WTC11 (cell line): ENCODE data around the gene SLC9A3. TPM values are rescaled to one million over a fixed set of nuclear protein-coding genes. Genes with fewer than 3 reads are reported as not detected.
A peak's percentile ranks its signal among the peaks of the same experiment; 100 is the strongest.

Source experiments
- ATAC-seq: fragments of 200-7000 bp; cut with Tn5 transposase; 2 replicates; pipeline ENCODE4 v1.10.0; 2021; ENCODE audit warnings: mild to moderate bottlenecking, moderate library complexity
- CTCF ChIA-PET: fragments of 300-600 bp; sonication (Branson Sonifier 250); formaldehyde crosslinking; loops from one replicate; lab custom pipeline; 2021; ENCODE audit warnings: antibody characterized with exemption; lab: Charles Lee
- POLR2A ChIA-PET: fragments of 350-600 bp; sonication (Branson Sonifier 250); formaldehyde crosslinking; loops from one replicate; lab custom pipeline; 2021; ENCODE audit warnings: antibody characterized with exemption; lab: Charles Lee
- DNase-seq: peaks from one replicate; pipeline ENCODE4 v3.0.0; 2021; ENCODE audit warnings: low spot score
- H3K27ac Mint-ChIP-seq: 2 replicates; pipeline ENCODE4 v1.8.0; 2021; ENCODE audit warnings: mixed read lengths
- H3K27me3 Mint-ChIP-seq: 2 replicates; pipeline ENCODE4 v1.8.0; 2021; ENCODE audit warnings: low read depth, mild to moderate bottlenecking, moderate library complexity, mixed read lengths
- H3K36me3 Mint-ChIP-seq: 2 replicates; pipeline ENCODE4 v1.8.0; 2021; ENCODE audit warnings: mixed read lengths
- H3K4me1 Mint-ChIP-seq: 2 replicates; pipeline ENCODE4 v1.8.0; 2022; ENCODE audit warnings: mixed read lengths
- H3K4me3 Mint-ChIP-seq: 2 replicates; pipeline ENCODE4 v1.8.0; 2021; ENCODE audit warnings: mild to moderate bottlenecking, moderate library complexity, mixed read lengths
- H3K9me3 Mint-ChIP-seq: 2 replicates; pipeline ENCODE4 v1.8.0; 2021; ENCODE audit warnings: mixed read lengths
- ATF1 ChIP-seq: sonication (generic); formaldehyde crosslinking; IDR thresholded peaks from 2 replicates; pipeline ENCODE4 v1.8.1; 2023; ENCODE audit warnings: mild to moderate bottlenecking, moderate library complexity, missing genetic modification reagents
- EMX1 ChIP-seq: fragments of 250-450 bp; sonication (Bioruptor Pico); IDR thresholded peaks from 2 replicates; pipeline ENCODE4 v1.8.0; 2021; ENCODE audit warnings: mild to moderate bottlenecking
- FOXJ3 ChIP-seq: sonication (generic); formaldehyde crosslinking; IDR thresholded peaks from 2 replicates; pipeline ENCODE4 v1.9.0; 2021; ENCODE audit warnings: missing genetic modification reagents, mild to moderate bottlenecking, borderline replicate concordance
- FOXP1 ChIP-seq: sonication (generic); formaldehyde crosslinking; IDR thresholded peaks from 2 replicates; pipeline ENCODE4 v1.8.0; 2022; ENCODE audit warnings: missing genetic modification reagents, mild to moderate bottlenecking, moderate library complexity, borderline replicate concordance
- GABPB1 ChIP-seq: sonication (generic); formaldehyde crosslinking; IDR thresholded peaks from 2 replicates; pipeline ENCODE4 v1.8.1; 2023; ENCODE audit warnings: mild to moderate bottlenecking, missing genetic modification reagents
- JUN ChIP-seq: sonication (generic); formaldehyde crosslinking; IDR thresholded peaks from 2 replicates; pipeline ENCODE4 v1.8.0; 2023; ENCODE audit warnings: mild to moderate bottlenecking, missing genetic modification reagents
- MYBL2 ChIP-seq: sonication (generic); formaldehyde crosslinking; IDR thresholded peaks from 2 replicates; pipeline ENCODE4 v1.8.1; 2023; ENCODE audit warnings: mild to moderate bottlenecking, moderate library complexity, missing genetic modification reagents
- NFE2L1 ChIP-seq: sonication (generic); formaldehyde crosslinking; IDR thresholded peaks from 2 replicates; pipeline ENCODE4 v1.8.1; 2023; ENCODE audit warnings: missing genetic modification reagents
- OVOL2 ChIP-seq: fragments of 250-450 bp; sonication (Bioruptor Pico); IDR thresholded peaks from 2 replicates; pipeline ENCODE4 v1.9.0; 2021; ENCODE audit warnings: mild to moderate bottlenecking, borderline replicate concordance
- SMAD3 ChIP-seq: sonication (generic); formaldehyde crosslinking; IDR thresholded peaks from 2 replicates; pipeline ENCODE4 v1.8.0; 2022; ENCODE audit warnings: missing genetic modification reagents, mild to moderate bottlenecking, borderline replicate concordance
- SOX15 ChIP-seq: fragments of 250-450 bp; sonication (Bioruptor Pico); IDR thresholded peaks from 2 replicates; pipeline ENCODE4 v1.9.0; 2021; ENCODE audit warnings: mild to moderate bottlenecking
- TCF7 ChIP-seq: sonication (generic); formaldehyde crosslinking; IDR thresholded peaks from 2 replicates; pipeline ENCODE4 v1.8.0; 2022; ENCODE audit warnings: mild to moderate bottlenecking, low read depth, missing genetic modification reagents, moderate library complexity
- TEAD4 ChIP-seq: sonication (generic); formaldehyde crosslinking; IDR thresholded peaks from 2 replicates; pipeline ENCODE4 v1.8.0; 2022; ENCODE audit warnings: mild to moderate bottlenecking, missing genetic modification reagents
- ZNF232 ChIP-seq: sonication (generic); formaldehyde crosslinking; IDR thresholded peaks from 2 replicates; pipeline ENCODE4 v1.8.0; 2022; ENCODE audit warnings: mild to moderate bottlenecking, missing genetic modification reagents
- ZNF263 ChIP-seq: sonication (generic); formaldehyde crosslinking; IDR thresholded peaks from 2 replicates; pipeline ENCODE4 v1.8.1; 2022; ENCODE audit warnings: low read depth, mild to moderate bottlenecking, moderate library complexity, missing genetic modification reagents
- ZNF671 ChIP-seq: fragments of 250-450 bp; sonication (Bioruptor Pico); IDR thresholded peaks from 2 replicates; pipeline ENCODE4 v1.8.0; 2021; ENCODE audit warnings: mild to moderate bottlenecking
- total RNA-seq: library from RNA; stranded (reverse); gene quantifications from 3 replicates; pipeline ENCODE4 v1.2.3, GENCODE V29; 2021
- TF ChIP-seq, protein P1 (sequence below): sonication (generic); formaldehyde crosslinking; IDR thresholded peaks from 2 replicates; pipeline ENCODE4 v1.8.1; 2023; ENCODE audit warnings: mild to moderate bottlenecking, missing genetic modification reagents
- TF ChIP-seq, protein P2 (sequence below): sonication (generic); formaldehyde crosslinking; IDR thresholded peaks from 2 replicates; pipeline ENCODE4 v1.8.0; 2022; ENCODE audit warnings: mild to moderate bottlenecking, missing genetic modification reagents
- TF ChIP-seq, protein P3 (sequence below): sonication (generic); formaldehyde crosslinking; conservative IDR thresholded peaks from 2 replicates; pipeline ENCODE4 v1.8.1; 2022; ENCODE audit warnings: mild to moderate bottlenecking, missing genetic modification reagents
- TF ChIP-seq, protein P4 (sequence below): fragments of 250-450 bp; sonication (Bioruptor Pico); IDR thresholded peaks from 2 replicates; pipeline ENCODE4 v1.9.0; 2021; ENCODE audit warnings: mild to moderate bottlenecking
- TF ChIP-seq, protein P5 (sequence below): fragments of 250-450 bp; sonication (Bioruptor Pico); IDR thresholded peaks from 2 replicates; pipeline ENCODE4 v1.9.0; 2021; ENCODE audit warnings: mild to moderate bottlenecking
- TF ChIP-seq, protein P6 (sequence below): sonication (generic); formaldehyde crosslinking; IDR thresholded peaks from 2 replicates; pipeline ENCODE4 v1.8.1; 2022; ENCODE audit warnings: low read depth, missing genetic modification reagents, borderline replicate concordance
- TF ChIP-seq, protein P7 (sequence below): fragments of 250-450 bp; sonication (Bioruptor Pico); conservative IDR thresholded peaks from 2 replicates; pipeline ENCODE4 v1.9.0; 2021; ENCODE audit warnings: mild to moderate bottlenecking

Gene SLC9A3
- total RNA-seq, 1 experiment from 2014 or later = 1.6 TPM

DNA sequence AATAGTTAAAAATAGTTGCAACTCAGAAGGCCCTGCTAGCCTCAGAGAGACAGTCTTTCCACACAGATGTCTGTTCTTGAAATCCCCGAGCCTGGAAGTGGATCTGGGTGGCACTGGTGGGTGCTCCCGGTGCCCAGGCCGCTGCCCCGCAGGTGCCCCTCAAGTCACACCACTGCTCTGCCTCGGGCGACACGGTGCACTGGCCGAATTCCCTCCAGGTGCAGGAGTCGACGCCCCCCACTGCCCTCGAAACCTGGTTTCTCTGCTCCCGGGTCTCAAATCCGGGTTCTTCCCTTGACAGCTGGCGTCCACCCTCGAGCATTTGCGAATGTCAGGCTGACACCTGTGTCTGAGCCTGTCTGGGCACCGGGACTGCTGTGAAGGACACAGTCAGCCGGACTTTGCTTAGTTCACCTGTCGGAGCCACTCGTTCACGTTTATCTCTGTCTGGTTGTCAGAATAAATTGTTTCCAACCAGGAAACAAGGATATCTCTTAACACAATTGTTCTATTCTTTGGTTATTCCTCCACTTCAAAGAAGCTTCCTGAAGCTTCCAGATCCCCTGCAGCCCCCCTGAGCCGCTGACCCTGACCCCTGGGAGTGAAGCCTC is 27.1 kb downstream of the SLC9A3 start (continued):
- TF ChIP-seq, protein P1, sequence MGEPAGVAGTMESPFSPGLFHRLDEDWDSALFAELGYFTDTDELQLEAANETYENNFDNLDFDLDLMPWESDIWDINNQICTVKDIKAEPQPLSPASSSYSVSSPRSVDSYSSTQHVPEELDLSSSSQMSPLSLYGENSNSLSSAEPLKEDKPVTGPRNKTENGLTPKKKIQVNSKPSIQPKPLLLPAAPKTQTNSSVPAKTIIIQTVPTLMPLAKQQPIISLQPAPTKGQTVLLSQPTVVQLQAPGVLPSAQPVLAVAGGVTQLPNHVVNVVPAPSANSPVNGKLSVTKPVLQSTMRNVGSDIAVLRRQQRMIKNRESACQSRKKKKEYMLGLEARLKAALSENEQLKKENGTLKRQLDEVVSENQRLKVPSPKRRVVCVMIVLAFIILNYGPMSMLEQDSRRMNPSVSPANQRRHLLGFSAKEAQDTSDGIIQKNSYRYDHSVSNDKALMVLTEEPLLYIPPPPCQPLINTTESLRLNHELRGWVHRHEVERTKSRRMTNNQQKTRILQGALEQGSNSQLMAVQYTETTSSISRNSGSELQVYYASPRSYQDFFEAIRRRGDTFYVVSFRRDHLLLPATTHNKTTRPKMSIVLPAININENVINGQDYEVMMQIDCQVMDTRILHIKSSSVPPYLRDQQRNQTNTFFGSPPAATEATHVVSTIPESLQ (CRISPR knock-in tag) = no peak
- TF ChIP-seq ATF1 = no peak
- TF ChIP-seq ZNF263 (CRISPR knock-in tag) = no peak

DNA sequence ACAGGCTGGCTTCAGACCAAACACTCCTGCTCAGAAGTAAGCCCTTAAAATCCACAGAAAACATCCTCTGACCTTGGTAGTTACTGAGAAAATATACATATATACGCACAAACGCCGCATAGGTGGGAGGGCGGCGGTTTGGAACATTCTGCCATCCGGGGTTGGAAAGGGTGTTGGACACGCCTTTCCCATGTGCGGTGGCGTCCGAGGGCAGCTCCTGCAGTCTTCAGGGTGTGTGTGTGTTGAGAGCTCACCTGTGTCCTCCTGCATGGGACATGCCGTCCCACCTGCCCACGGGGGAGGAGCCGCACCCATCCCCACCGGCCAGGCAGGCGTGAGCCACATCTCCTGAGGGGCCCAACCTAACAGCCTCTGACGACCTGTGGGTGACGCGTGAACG is 28.2 kb downstream of the SLC9A3 start:
- Mint-ChIP-seq H3K27me3 (peaks cover 94% of the 10 kb centered on the region), H3K36me3 (no peaks in the 10 kb centered on the region), H3K27ac (no peak overlapping the region), H3K4me1 (peaks cover 15% of the 10 kb centered on the region), H3K9me3 (no peaks in the 10 kb centered on the region), H3K4me3 (peak overlapping the region; percentile 50)
- CTCF ChIA-PET = no interaction called here
- DNase-seq (no peak), ATAC-seq (no peak)
- POLR2A ChIA-PET = no interaction called here
- no peak for TF ChIP-seq TEAD4 (CRISPR knock-in tag)
- no peak for TF ChIP-seq SMAD3 (CRISPR knock-in tag)
- no peak for TF ChIP-seq FOXP1 (CRISPR knock-in tag)
- no peak for TF ChIP-seq ZNF263 (CRISPR knock-in tag)
- no peak for TF ChIP-seq ZNF671 (CRISPR knock-in tag)
- TF ChIP-seq EMX1 = no peak
- TF ChIP-seq ZNF232 (CRISPR knock-in tag) = no peak
- TF ChIP-seq, protein P2, sequence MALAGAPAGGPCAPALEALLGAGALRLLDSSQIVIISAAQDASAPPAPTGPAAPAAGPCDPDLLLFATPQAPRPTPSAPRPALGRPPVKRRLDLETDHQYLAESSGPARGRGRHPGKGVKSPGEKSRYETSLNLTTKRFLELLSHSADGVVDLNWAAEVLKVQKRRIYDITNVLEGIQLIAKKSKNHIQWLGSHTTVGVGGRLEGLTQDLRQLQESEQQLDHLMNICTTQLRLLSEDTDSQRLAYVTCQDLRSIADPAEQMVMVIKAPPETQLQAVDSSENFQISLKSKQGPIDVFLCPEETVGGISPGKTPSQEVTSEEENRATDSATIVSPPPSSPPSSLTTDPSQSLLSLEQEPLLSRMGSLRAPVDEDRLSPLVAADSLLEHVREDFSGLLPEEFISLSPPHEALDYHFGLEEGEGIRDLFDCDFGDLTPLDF (CRISPR knock-in tag) = no peak
- TF ChIP-seq SOX15 (CRISPR knock-in tag) = no peak
- TF ChIP-seq, protein P3, sequence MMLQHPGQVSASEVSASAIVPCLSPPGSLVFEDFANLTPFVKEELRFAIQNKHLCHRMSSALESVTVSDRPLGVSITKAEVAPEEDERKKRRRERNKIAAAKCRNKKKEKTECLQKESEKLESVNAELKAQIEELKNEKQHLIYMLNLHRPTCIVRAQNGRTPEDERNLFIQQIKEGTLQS (CRISPR knock-in tag) = no peak
- TF ChIP-seq, protein P4, sequence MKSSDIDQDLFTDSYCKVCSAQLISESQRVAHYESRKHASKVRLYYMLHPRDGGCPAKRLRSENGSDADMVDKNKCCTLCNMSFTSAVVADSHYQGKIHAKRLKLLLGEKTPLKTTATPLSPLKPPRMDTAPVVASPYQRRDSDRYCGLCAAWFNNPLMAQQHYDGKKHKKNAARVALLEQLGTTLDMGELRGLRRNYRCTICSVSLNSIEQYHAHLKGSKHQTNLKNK = no peak
- no peak for TF ChIP-seq JUN (CRISPR knock-in tag)
- TF ChIP-seq TCF7 (CRISPR knock-in tag) = no peak
- TF ChIP-seq, protein P5, sequence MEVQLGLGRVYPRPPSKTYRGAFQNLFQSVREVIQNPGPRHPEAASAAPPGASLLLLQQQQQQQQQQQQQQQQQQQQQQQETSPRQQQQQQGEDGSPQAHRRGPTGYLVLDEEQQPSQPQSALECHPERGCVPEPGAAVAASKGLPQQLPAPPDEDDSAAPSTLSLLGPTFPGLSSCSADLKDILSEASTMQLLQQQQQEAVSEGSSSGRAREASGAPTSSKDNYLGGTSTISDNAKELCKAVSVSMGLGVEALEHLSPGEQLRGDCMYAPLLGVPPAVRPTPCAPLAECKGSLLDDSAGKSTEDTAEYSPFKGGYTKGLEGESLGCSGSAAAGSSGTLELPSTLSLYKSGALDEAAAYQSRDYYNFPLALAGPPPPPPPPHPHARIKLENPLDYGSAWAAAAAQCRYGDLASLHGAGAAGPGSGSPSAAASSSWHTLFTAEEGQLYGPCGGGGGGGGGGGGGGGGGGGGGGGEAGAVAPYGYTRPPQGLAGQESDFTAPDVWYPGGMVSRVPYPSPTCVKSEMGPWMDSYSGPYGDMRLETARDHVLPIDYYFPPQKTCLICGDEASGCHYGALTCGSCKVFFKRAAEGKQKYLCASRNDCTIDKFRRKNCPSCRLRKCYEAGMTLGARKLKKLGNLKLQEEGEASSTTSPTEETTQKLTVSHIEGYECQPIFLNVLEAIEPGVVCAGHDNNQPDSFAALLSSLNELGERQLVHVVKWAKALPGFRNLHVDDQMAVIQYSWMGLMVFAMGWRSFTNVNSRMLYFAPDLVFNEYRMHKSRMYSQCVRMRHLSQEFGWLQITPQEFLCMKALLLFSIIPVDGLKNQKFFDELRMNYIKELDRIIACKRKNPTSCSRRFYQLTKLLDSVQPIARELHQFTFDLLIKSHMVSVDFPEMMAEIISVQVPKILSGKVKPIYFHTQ = no peak
- no peak for TF ChIP-seq NFE2L1
- TF ChIP-seq FOXJ3 = no peak
- TF ChIP-seq, all 79 proteins: peak for 0

DNA sequence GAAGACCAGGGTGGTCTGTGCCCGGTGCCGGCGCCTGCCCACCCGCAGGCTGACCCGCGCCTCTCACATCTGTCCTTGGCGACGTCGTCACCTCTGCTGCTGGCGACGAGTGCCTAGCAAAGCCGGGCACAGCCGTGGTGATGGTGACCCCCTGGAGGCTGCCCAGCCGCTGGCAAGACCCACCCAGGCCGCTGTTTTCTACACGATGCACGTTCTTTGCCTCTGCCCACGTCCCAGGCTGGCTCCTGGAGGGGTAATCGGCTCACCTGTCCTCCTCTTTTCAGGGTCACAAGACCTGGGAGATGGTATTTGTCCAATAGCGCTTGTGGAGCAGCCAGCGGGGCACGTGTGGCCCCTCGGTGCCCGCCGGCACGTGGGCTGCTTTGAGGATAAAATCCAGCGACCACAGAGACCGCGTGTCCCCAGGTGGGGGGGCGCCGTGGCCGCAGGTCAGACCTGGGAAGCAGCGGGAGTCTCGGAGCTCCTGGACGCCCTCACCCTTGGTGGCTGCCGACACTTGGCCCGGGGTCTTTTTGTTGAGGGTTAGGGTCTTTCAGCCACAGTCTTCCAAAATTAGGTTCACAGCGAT is 29.5 kb downstream of the SLC9A3 start:
- DNase-seq (no peak), ATAC-seq (no peak)
- H3K9me3 Mint-ChIP-seq = no peaks in the 10 kb centered on the region
- no peaks in the 10 kb centered on the region for H3K36me3 Mint-ChIP-seq
- no peak overlapping the region for H3K27ac Mint-ChIP-seq
- peaks cover 15% of the 10 kb centered on the region for H3K4me1 Mint-ChIP-seq
- CTCF ChIA-PET = no interaction called here
- H3K4me3 Mint-ChIP-seq = no peak overlapping the region
- peaks cover 96% of the 10 kb centered on the region for H3K27me3 Mint-ChIP-seq
- POLR2A ChIA-PET = no interaction called here
- TF ChIP-seq, protein P6, sequence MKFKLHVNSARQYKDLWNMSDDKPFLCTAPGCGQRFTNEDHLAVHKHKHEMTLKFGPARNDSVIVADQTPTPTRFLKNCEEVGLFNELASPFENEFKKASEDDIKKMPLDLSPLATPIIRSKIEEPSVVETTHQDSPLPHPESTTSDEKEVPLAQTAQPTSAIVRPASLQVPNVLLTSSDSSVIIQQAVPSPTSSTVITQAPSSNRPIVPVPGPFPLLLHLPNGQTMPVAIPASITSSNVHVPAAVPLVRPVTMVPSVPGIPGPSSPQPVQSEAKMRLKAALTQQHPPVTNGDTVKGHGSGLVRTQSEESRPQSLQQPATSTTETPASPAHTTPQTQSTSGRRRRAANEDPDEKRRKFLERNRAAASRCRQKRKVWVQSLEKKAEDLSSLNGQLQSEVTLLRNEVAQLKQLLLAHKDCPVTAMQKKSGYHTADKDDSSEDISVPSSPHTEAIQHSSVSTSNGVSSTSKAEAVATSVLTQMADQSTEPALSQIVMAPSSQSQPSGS = no peak
- TF ChIP-seq, protein P7, sequence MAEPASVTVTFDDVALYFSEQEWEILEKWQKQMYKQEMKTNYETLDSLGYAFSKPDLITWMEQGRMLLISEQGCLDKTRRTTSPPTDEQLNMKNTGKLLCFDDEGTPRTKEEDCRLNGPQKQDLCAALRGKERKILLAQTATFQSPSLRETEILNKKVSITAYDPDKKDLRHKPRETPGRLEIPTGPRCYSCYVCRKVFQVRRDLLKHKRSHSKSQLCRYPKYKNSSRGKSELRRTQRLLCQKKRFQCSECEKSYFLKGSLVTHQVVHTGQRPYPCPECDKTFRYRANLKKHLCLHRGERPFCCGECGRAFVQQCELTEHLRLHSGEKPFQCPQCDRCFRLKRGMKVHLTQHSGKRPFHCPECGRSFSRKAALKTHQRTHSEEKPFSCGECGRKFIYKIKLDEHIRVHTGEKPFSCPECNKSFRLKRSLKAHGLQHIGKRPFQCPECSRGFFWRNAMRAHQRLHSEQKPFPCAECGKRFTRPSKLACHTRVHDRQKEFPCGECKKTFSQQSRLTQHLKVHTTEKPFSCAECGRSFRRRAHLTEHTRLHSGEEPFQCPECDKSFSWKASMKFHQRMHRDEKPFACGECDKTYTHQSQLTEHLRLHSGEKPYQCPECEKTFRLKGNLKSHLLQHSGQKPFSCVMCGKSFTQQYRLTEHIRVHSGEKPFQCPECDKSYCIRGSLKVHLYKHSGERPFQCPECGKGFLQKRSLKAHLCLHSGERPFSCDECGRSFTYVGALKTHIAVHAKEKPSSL = no peak
- no peak for TF ChIP-seq GABPB1 (CRISPR knock-in tag)
- TF ChIP-seq OVOL2 = no peak
- no peak for TF ChIP-seq ATF1
- no peak for TF ChIP-seq MYBL2
- TF ChIP-seq, protein P3 (CRISPR knock-in tag) = no peak
